SK-N-MC (cell line): Measurements from ENCODE around the gene PCDHA2.
"Not testable (repeated sequence)": the region's sequence is repeated elsewhere in the genome, so short reads cannot be mapped to it uniquely, and the experiment has no call there.

Experiments used
- FOXP2 ChIP-seq: optimal IDR thresholded peaks from 2 replicates; pipeline ENCODE3; 2011; ENCODE audit warnings: mild to moderate bottlenecking, moderate library complexity; ENCODE audit not compliant: insufficient read depth; ENCODE audit errors: extremely low read length, control extremely low read depth
- POLR2AphosphoS5 ChIP-seq: IDR thresholded peaks from 2 replicates; pipeline ENCODE4 v1.6.1; 2012; ENCODE audit warnings: mild to moderate bottlenecking, low read depth, low read length, borderline replicate concordance

GRCh38 chr5:140796072-140796717 is 1.5 kb downstream of the PCDHA2 start:
- TF ChIP-seq POLR2AphosphoS5, FOXP2: not testable (repeated sequence)
